T follicular helper cell (primary cell): Measurements from ENCODE around the gene PRICKLE1.

Experiments
- DNase-seq: peaks from one replicate; pipeline ENCODE4 v3.0.0-alpha.2; 2020; ENCODE audit warnings: low read depth

PRICKLE1 gene

DNA sequence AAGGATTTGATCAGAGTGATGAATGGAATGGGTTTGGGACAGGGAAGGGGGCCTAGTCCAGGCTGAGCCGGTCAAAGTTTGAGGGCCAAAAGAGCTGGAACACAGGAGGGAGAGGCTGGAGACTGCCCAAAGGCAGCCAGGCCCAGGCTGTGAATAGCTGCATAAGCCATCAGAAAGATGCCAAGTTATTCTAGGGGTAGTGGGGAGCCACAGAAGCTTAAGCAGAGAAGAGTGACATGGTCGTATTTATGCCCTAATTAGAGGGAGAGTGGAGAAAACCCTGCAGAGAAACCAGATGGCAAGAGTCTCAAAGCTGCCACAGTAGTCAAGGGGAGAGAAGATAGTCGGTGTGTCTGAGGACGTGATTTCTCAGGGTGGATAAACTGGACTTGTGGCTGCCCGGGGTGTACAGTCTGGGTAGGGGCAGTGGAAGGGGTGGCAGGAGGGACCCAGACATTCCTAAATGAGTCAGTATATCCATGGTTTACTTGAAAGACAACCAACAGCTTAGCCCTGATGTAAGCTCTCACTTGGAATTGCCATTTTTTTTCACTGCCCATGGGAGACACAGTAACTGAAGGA lies 99.2 kb downstream of the PRICKLE1 start:
- DNase-seq = no peak

DNA sequence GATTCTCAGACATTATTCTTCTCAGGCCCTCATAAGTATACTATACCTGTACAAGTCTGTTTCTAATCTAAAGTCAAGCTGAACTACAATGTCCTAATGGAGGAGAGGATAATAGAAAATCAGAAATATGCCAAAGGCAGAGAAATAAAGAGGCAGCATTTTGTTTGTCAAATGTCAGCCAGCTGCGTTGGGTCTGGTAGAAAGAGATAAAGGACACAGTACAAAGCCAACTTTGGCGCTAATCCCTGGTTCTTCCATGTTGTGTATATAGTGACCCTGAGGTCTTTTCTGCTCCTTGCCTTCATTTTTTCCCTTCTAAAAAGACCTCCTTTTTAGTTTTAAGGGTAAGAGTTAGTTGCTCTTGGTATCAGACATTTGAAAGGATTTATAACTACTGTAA lies 103.1 kb downstream of the PRICKLE1 start:
- no peak for DNase-seq

DNA sequence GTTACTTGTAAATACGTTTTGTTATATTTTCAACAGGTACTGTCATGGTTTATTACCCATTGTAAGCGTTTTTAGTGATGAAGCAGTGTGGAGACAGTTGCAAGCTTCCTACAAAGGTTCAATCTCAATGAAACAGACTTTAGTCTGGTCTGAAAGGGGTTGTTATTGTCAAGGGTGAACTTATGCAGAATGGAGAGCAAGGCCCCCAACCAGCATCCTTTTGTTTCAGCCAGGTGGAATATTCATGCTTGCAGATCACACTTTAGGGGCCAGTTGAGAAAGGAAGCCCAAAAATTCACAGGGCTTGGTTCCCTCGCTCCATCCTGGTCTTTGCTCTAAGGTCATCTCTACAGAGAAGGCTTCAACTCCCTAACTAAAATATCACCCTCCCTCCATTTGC lies 103.7 kb downstream of the PRICKLE1 start:
- no peak for DNase-seq

DNA sequence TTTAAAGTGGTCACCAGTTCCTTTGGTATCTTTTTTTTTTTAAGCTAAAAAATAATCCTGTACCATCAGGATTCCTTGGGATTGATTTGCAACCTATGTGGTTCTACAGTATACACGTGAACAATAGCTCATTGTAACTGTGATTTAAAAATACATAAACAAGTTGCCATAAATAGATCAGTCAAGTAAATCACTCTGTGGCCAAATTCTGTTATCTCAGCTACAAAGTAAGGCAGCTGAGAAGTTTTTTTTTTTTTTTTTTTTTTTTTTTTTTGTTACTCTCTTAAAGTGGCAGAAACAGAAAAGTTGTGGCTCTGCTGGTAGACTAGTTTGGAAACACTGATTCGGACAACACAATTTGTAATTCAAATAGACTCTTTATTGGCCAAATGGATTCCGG lies 104.5 kb downstream of the PRICKLE1 start:
- no peak for DNase-seq

DNA sequence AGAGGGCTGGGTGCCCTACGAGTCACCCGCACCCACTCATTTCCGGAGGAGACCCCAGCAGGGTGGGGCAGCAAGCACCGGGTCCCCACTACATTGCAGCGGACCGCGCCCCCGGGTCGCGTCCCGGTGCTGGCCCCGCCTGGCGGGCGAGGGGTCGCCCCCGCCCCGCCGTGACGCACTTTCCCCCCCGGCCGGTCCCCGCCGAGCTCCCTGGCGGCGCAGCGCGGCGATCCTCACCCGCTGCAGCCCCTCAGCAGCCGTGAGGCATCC lies 106.1 kb downstream of the PRICKLE1 start:
- DNase-seq = no peak

DNA sequence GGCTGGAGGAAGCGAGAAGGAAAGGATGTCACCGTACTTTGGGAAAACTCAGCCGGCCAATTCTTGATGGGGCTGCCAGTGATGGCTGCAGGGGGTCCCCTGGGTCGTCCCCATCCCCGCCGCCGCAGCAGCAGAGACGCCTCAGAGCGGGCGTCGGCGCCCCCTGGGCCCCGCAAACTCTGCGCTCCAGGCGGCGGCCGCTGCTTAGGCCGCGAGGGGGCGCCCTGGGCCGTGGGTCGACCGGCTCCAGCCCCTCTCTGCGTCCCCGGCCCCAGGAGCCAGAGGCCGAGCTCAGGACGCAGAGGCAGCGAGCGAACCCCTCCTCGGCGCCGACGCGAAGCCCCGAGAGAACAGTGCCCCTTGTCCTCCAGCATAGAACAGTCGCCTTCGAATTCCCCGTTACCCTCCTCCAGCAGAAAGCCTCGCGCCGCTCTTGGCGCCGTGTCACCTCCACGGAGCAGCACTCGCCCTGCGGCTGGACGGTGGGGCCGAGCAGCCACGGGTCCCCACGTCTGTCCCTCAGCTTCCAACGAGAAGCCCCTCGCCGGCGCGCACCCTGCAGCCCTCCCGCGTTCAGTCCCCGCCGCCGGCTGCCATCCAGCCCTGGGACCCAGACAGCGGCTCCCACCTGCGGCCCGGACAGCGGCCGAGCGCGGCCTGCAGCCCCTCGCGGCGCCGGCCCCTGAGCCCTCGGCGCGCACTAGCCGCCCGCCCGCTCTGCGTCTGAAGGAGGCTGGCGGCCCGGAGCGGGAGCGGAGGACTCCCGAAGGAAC lies 106.6 kb downstream of the PRICKLE1 start:
- peak; percentile 9 for DNase-seq

DNA sequence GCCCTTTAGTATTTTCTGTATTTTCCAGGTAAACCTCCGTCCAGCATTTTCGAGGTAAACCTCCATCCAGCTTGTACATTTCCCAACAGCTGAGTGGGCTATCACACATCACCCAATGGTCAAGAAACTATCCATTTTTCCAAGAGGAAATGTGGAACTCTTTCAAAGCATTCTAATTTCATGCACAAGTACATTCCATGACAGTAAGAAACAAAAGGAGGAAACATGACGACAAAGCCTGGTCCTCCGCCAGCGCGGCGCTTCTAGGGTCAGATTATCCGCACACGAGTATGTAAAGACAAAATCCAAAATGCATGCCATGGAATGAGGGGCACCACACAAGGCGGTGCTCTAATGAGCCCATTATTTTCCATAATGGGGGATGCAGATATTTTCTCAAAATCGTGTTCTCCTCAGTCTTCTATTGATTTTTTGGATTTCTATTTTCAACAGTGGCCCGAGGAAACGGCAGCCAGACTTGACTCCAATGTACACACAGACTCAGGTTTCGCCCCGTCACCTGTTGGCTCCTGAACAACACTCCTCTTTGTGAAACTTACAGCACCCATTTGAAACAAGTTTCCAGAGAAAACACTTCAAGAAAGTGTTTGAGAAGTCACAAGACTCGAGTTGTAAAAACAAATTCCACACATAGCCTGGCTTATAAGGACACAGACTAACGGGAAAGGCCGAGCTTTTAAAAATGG lies 107.4 kb downstream of the PRICKLE1 start:
- DNase-seq = no peak

DNA sequence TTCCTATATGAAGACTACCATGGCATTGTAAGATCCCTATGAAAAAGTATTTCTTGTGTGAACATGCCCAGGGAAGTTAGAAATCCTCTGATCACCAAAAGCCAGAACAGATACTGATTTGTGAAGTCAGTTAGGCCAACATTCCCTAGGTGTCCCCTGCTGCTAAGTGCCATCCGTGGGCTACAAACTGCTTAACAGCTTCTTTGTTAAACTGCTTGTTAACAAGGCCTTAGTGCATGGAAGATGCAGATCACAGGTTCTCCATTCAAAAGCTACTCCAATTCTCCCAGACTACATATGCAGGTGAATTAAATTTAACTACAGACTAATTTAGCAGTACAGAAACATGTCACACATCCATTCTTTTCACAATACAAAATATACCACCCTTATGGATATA lies 108.2 kb downstream of the PRICKLE1 start:
- DNase-seq = no peak

DNA sequence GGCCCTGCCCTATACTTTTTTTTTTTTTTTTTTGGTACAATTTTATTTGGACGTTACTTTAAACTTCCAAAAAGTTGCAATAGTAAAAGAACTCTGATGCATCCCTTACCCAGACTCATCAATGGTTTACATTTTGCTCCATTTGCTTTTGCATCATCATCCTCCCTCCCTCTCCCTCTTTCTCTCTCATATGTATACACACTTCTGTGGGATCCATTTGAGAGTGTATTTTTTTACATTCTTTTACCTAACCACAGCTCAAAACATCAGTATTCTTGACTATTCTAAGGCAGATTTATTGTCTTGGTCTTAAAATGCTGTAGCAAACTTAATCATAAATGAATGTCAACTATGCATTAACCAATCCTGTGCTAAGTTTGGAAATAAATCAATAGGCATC lies 111.6 kb downstream of the PRICKLE1 start:
- DNase-seq = no peak

DNA sequence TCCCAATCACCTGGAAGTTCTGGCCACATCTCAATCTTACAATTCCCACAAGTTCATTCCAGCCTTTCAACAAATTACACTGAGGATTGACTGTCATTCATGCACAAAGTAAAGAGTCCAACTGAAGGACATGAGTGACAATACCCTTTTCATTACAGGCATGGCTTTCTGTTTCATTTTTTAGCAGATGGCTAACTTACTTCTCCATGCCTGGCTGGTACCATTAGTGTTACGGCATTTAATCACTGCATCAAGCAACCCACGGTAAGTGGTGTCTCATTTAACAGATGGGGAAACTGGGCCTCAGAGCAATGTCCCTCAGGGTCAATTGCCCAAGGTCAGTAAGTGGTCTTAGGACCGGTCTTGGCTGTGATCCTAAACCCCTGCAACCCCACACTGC lies 114.4 kb downstream of the PRICKLE1 start:
- DNase-seq = no peak

DNA sequence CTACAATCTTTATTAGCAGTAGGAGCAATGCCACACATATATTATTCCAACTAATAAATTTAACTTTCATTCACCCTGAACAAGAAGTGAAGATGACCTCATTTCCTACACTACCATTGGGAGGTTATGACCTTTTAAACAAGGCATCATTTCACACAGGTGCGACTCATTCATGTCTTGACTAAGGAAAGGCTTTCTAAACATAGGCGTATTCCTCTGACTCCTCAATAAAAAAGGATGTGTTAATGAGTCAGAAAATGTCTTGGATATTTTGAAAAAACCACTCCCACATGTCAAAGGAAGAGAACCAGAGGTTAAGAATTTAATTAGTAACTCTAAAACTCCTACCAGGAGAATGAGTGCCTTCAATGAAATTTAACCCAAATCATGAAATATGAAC lies 115.2 kb downstream of the PRICKLE1 start:
- DNase-seq = no peak

DNA sequence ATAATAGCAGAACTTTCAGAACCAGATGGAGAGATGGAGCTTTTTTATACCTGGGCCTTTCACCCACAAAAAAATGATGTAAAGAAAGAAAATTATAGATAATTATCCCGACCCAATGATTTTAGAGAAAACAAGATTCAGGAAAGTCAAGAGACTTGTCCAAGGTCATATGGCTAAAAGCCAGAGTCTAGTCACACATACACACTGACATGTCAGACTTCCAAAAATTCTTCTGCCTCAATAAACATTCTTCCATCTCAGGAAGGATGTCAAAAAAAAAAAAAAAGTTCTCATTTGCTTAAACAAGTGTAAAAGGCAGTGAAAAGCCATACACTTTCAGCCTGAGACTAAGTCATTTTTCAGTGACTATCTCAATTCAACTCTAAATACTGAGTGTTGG lies 116.0 kb downstream of the PRICKLE1 start:
- no peak for DNase-seq

DNA sequence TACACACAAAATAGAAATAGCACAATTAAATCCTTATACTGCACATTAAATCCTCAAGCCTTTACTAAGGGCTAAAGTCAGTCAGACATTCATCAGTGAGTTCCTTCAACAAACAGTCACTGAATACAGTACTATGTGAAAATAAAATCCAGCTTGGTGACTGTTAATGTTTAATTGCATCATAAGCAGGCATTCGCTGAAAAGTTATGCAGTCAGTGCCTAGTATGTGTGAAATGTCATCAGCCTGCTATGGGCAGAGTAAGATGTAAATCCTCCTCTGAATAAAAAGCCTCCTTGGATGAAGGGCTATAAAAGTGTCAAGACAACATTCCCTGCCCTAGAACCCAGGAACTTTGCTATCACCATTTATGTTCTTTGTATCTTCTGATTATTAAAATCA lies 116.4 kb downstream of the PRICKLE1 start:
- no peak for DNase-seq

DNA sequence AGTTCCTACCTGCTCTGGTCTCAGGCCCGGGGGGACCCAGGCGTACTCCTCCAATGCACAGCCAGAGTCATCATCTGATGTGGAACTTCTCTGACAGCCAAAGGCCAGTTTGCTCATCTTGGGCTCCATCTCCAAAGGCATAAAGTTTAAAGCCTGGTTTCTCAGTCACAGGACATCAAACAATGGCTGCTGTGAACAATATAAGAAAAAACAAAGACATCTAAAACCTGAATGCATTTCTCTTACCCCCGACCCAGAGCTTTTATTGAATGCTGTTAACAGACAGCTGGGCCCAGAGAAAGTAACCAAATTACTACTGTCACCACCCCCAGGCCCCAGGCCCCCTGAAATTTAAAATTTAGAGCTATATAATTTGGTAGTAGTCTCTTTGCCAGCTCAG lies 117.2 kb downstream of the PRICKLE1 start:
- DNase-seq = no peak

DNA sequence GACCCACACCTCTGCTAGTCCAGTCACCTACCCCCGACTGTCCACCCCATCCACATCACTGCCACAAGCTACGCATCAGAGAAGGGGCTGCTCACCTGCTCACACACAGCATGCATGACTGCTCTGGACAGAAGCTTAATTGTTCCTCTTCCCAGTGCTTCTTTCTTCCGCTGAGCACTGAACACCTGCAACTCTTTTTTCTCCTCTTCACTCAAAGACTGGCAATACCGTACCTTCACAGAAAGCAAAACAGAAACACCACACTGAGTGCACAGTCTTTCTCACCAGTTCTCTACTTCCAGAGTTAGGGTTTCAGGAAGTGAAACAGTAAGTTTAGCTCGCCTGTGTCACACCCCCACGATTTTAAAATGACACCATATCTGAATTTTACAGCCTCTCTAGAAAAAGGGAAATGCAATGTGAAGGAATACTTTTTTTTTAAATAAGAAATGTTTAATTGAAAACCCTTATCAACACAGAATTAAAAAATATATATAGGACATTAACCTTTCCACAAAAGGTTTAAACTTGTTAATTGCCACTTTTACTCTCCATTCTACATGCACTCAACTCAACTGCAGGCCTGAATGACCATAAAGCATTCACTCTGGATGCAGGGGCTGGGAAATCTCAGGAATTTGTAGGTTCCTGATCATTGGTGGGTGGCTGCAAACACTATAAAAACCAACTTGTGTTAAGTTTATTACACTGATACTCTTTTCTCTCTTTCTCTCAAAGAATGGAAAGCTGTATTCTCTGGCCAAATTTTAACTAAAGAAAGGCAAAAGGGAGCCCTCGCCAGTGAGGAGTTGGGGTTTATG lies 120.0 kb downstream of the PRICKLE1 start:
- no peak for DNase-seq

DNA sequence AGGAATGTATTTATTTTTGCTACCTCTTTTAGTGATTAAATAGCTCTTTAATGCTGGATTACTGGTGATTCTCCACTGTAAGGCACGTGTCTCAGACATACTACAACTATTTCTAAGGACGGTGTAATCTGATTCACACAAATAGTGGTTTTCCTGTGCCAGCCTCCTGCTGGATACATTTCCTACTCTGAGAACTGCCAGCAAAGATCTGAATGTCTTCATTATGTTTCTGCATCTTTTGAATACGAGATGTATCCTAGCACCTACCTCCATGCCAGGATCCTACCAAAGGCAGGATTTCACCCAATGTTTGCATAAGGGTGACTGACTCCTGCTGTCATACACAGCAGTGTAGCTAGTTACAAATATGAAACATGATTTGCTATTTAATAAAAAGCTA lies 120.6 kb downstream of the PRICKLE1 start:
- DNase-seq = no peak

DNA sequence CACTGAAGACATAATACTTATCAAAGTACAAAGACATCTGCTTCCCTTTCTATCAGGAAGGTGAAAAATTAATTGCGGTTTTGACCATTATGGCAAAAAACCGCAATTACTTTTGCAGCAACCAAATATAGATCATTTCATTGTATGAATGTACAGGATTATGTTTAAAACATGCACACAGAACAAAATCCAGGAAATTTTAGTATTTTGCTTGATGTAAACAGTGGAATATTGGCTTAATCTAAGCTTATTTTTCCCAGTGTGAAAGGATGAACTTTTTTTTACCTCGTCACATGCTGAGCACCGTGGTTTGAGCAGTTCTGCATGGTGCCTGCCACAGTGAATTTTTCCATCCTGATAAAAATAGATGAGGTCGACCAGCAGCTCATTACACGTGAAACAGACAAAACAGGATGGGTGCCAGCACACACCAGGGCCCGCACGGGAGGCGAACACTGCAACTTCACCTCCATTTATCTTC lies 121.2 kb downstream of the PRICKLE1 start:
- DNase-seq = no peak

DNA sequence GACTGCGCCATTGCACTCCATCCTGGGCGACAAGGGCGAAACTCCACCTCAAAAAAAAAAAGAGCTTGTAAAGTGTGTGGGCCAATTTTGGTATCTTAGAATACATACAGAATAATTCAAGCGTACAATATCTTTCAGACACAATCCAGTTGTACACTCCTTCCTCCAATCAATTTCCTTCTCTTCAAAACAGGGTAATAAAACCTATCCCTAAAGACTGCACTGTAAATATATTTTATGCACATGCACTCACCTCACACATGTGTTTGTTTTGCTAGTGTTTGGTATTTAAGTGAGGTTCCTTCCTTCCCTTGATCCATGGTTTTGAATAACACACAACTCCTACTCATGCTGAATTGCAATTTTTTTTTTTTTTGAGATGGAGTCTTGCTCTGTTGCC lies 125.9 kb downstream of the PRICKLE1 start:
- DNase-seq = no peak

DNA sequence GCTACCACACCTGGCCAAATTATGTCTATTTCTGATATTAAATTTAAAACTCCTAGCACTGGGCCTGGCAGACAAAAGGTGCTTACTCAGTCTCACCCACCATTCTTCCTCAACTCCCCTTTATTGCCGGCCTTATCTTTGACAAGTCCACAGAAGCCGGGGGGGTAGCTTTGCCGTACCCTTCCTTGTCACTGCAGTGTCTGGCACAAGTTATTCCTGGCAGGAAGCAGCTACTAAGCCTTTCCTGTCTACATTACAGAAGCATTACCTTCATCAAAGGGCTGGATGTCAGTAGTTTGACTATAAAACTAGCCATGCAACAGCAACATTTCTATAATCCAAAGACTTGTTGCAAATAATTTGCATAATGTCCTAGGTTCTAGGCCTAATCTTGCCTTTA lies 127.1 kb downstream of the PRICKLE1 start:
- DNase-seq = no peak

DNA sequence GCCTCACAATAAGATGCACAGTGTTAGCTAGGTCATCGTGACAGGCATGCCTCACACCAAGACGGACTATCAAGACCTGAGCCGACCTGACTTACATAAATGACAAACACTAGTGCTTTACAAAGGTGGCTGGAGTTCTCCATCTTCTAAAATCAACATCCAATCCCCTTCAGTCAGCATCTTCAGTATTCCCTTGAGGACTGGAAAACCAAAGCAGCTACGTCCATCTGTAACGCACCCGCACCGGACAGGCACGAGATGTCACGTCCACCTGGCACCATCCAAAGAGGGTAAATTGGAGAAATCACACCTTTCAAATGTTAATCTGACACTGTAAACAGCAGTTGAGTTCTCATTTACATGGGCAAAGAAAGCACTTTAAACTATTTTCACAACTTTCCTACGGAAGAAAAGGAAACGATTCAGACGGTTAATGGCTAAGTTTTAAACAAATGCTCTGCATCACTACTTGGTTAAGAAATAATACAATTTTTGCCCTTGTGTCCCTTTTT lies 130.2 kb downstream of the PRICKLE1 start:
- no peak for DNase-seq

DNA sequence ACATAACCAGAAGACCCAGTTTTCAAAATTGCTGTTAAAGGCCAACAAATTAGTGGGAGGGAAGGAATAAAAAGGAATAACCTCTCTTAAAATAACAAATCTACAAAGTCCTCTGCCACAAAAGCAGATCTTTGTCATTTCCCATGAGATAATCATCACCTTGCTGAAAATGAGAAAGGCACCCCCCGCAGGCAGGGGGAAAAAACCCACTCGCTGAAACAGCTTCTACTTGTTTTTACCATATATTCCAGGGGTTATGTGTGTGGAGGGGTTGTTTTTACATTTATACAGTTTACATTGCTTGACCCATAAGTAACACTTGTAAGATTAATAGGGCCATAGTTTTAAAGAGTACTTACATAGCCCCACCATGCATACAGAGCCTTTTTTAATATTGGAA lies 131.0 kb downstream of the PRICKLE1 start:
- DNase-seq = no peak

DNA sequence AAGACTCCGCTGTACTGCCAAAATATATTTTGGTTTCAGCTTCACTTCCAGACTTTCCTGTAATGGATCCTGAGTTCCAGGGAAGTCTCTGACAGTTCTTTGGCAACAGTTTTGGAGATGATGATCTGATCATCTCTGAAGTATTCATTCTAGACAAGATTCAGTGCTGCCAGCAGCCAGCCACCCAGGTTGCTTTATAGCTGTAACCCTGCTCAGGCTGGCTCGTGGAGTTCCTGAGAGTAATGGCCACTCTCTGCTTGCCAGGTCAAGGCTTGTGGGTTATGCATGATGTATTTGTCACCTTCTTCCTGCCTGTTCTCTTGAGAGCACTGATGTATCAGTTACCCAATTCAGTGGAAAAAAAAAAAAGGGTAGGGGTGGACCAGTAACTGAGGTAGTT lies 139.3 kb downstream of the PRICKLE1 start:
- no peak for DNase-seq
